MM.1S (cell line): ENCODE data around the gene HMOX2.

Source experiments
- DNase-seq: peaks from one replicate; pipeline ENCODE4 v3.0.0-alpha.2; 2015
- H2AFZ ChIP-seq: fragments of 300-600 bp; sonication (generic); 2 replicates; pipeline ENCODE4 v1.6.0; 2016; ENCODE audit warnings: antibody characterized with exemption, low read length
- H3F3A ChIP-seq: fragments of 300-600 bp; sonication (generic); 2 replicates; pipeline ENCODE4 v1.6.1; 2016; ENCODE audit warnings: mild to moderate bottlenecking, antibody characterized with exemption, low read length, moderate library complexity, mixed read lengths; ENCODE audit not compliant: insufficient read depth
- H3K27ac ChIP-seq: fragments of 300-600 bp; sonication (generic); 2 replicates; pipeline ENCODE4 v1.5.1; 2016; ENCODE audit warnings: mild to moderate bottlenecking, low read length
- H3K27me3 ChIP-seq: fragments of 300-600 bp; sonication (generic); replicated peaks from 2 replicates; pipeline ENCODE4 v1.6.0; 2016; ENCODE audit warnings: low read length; ENCODE audit not compliant: insufficient read depth
- H3K36me3 ChIP-seq: fragments of 300-600 bp; sonication (generic); replicated peaks from 2 replicates; pipeline ENCODE4 v1.6.1; 2016; ENCODE audit warnings: mild to moderate bottlenecking, low read length, mixed read lengths; ENCODE audit not compliant: insufficient read depth
- H3K4me1 ChIP-seq: fragments of 300-600 bp; sonication (generic); 2 replicates; pipeline ENCODE4 v1.6.1; 2016; ENCODE audit warnings: low read length, mixed read lengths
- H3K4me2 ChIP-seq: fragments of 300-600 bp; sonication (generic); 2 replicates; pipeline ENCODE4 v1.6.0; 2016; ENCODE audit warnings: low read depth, low read length
- H3K4me3 ChIP-seq: fragments of 300-600 bp; sonication (generic); 2 replicates; pipeline ENCODE4 v1.5.1; 2016; ENCODE audit warnings: low read length, mixed read lengths
- H3K79me2 ChIP-seq: fragments of 300-600 bp; sonication (generic); 2 replicates; pipeline ENCODE4 v1.6.1; 2016; ENCODE audit warnings: mixed run types, low read length, mixed read lengths
- H3K9ac ChIP-seq: fragments of 300-600 bp; sonication (generic); 2 replicates; pipeline ENCODE4 v1.6.1; 2016; ENCODE audit warnings: low read length, mixed read lengths
- H3K9me2 ChIP-seq: fragments of 300-600 bp; sonication (generic); replicated peaks from 2 replicates; pipeline ENCODE4 v1.6.1; 2016; ENCODE audit warnings: mild to moderate bottlenecking, low read length, mixed read lengths; ENCODE audit not compliant: insufficient read depth
- H3K9me3 ChIP-seq: fragments of 300-600 bp; sonication (generic); replicated peaks from 2 replicates; pipeline ENCODE4 v1.6.1; 2016; ENCODE audit warnings: mild to moderate bottlenecking, low read length, mixed read lengths; ENCODE audit not compliant: insufficient read depth
- H4K20me1 ChIP-seq: fragments of 300-600 bp; sonication (generic); 2 replicates; pipeline ENCODE4 v1.6.1; 2016; ENCODE audit warnings: mild to moderate bottlenecking, low read length, moderate library complexity, mixed read lengths; ENCODE audit not compliant: insufficient read depth
- CTCF ChIP-seq: fragments of 300-600 bp; sonication (generic); IDR thresholded peaks from 2 replicates; pipeline ENCODE4 v1.5.1; 2016; ENCODE audit warnings: antibody characterized with exemption, low read length, mixed read lengths
- EZH2 ChIP-seq: fragments of 300-600 bp; sonication (generic); optimal IDR thresholded peaks from 2 replicates; pipeline ENCODE3; 2017; ENCODE audit warnings: low read depth, mild to moderate bottlenecking, antibody characterized with exemption, low read length, mixed read lengths
- EZH2phosphoT487 ChIP-seq: fragments of 300-600 bp; sonication (generic); IDR thresholded peaks from 2 replicates; pipeline ENCODE4 v1.6.1; 2018; ENCODE audit warnings: antibody characterized with exemption, low read length

HMOX2 gene

DNA sequence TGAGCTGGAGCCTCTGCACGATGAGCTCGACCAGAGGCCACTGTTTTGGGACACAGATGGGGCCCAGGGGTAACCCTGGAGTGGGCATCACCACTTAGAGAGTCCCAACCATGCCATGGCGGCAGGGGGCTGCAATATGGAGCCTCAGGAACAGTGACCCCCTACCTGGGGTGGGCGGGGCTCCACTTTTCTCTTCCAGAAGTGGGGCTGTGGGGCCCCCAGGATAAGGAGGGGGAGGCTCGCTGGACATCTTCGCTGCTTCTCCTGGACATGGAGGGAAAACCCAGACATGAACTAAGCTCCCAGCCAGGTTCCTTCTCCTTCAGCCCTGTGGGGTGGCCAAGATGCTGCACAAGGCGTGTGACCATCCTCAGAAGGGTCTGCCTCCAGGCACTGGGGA is 37.7 kb downstream of the HMOX2 start:
- Histone ChIP-seq H4K20me1 (no peaks in the 10 kb centered on the region), H3K9ac (peak overlapping the region; percentile 72), H3K9me2 (no peaks in the 10 kb centered on the region), H3K9me3 (no peaks in the 10 kb centered on the region), H3K4me3 (peak overlapping the region; percentile 28), H3K36me3 (no peaks in the 10 kb centered on the region), H3K4me2 (peak overlapping the region; percentile 75), H3K27ac (peak overlapping the region; percentile 87), H3K4me1 (peaks cover 55% of the 10 kb centered on the region), H2AFZ (no peak overlapping the region), H3F3A (peaks cover 42% of the 10 kb centered on the region), H3K27me3 (no peaks in the 10 kb centered on the region), H3K79me2 (peaks cover 79% of the 10 kb centered on the region)
- TF ChIP-seq EZH2: no peak
- no peak for TF ChIP-seq EZH2phosphoT487
- TF ChIP-seq CTCF: no peak
- DNase-seq: no peak

GRCh38 chr16:4514606-4515005 is 38.4 kb downstream of the HMOX2 start:
- Histone ChIP-seq H3K36me3 (no peaks in the 10 kb centered on the region), H3K79me2 (peaks cover 81% of the 10 kb centered on the region), H3K4me1 (peaks cover 55% of the 10 kb centered on the region), H3K9me2 (no peaks in the 10 kb centered on the region), H3K9ac (peak overlapping the region; percentile 72), H4K20me1 (no peaks in the 10 kb centered on the region), H3K4me3 (peak overlapping the region; percentile 28), H3K27ac (peak overlapping the region; percentile 87), H3F3A (peaks cover 45% of the 10 kb centered on the region), H3K27me3 (no peaks in the 10 kb centered on the region), H3K4me2 (peak overlapping the region; percentile 75), H3K9me3 (no peaks in the 10 kb centered on the region), H2AFZ (no peak overlapping the region)
- DNase-seq: peak; percentile 8
- TF ChIP-seq CTCF (no peak), EZH2 (no peak), EZH2phosphoT487 (no peak)

DNA sequence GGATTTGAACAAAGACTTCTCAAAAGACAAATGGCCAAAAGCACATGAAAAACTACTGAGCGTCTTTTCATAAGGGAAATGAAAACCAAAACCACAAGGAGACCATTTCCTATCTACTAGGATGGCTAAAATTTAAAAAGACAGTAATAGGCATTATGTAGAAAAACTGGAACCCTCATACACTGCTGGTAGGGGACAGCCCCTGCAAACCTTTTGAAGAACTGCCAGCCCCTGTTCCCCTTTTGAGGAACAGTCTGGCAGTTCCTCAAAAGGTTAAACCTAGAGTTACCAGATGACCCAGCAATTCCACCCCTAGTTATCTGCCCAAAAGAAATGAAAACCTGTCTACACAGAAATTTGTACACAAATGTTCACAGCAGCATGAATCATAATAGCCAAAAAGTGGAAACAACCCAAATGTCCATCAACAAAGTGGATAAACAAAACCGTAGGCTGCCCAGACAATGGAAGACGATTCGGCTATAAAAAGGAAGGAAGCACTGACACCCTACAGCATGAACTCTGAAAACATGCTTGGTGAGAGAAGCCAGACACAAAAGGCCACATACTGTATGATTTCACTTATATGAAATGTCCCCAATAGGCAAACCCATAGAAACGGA is 39.5 kb downstream of the HMOX2 start:
- no peaks in the 10 kb centered on the region for H3K9me2 ChIP-seq
- TF ChIP-seq CTCF (no peak), EZH2 (no peak), EZH2phosphoT487 (no peak)
- peaks cover 83% of the 10 kb centered on the region for H3K79me2 ChIP-seq
- peaks cover 55% of the 10 kb centered on the region for H3K4me1 ChIP-seq
- H3F3A ChIP-seq: peaks cover 45% of the 10 kb centered on the region
- no peaks in the 10 kb centered on the region for H3K27me3 ChIP-seq
- H4K20me1 ChIP-seq: no peaks in the 10 kb centered on the region
- H3K36me3 ChIP-seq: no peaks in the 10 kb centered on the region
- peak overlapping the region; percentile 28 for H3K4me3 ChIP-seq
- H3K4me2 ChIP-seq: peak overlapping the region; percentile 75
- DNase-seq: peak; percentile 79
- no peak overlapping the region for H2AFZ ChIP-seq
- H3K27ac ChIP-seq: peak overlapping the region; percentile 87
- H3K9ac ChIP-seq: peak overlapping the region; percentile 72
- no peaks in the 10 kb centered on the region for H3K9me3 ChIP-seq
